Naive B cell (primary cell): Measurements from ENCODE around the gene BMP7. TPM values are rescaled to one million over a fixed set of nuclear protein-coding genes. Genes with fewer than 3 reads are reported as not detected.
"Not testable (repeated sequence)": the region's sequence is repeated elsewhere in the genome, so short reads cannot be mapped to it uniquely, and the experiment has no call there.

ENCODE experiments used
- ATAC-seq, 2 donors: fragments of 150-1000 bp; cut with Tn5 transposase; 2 replicates each; pipeline ENCODE4 v1.10.0; 2021; ENCODE audit warnings: low read depth in 2 of 2, mild to moderate bottlenecking in 2 of 2, moderate library complexity in 2 of 2
- DNase-seq: peaks from one replicate; pipeline ENCODE4 v3.0.0; 2022
- H3K27ac Mint-ChIP-seq, 6 donors: one replicate each; pipeline ENCODE4 v1.8.0; 2020 to 2022; ENCODE audit warnings: mild to moderate bottlenecking in 6 of 6, mixed read lengths in 6 of 6, moderate library complexity in 5 of 6, inconsistent platforms in 2 of 6
- H3K27me3 Mint-ChIP-seq, 3 donors: one replicate each; pipeline ENCODE4 v1.8.0; 2021 to 2022; ENCODE audit warnings: mixed read lengths in 3 of 3, mild to moderate bottlenecking in 1 of 3
- H3K36me3 Mint-ChIP-seq, 2 donors: one replicate each; pipeline ENCODE4 v1.8.0; 2020 to 2022; ENCODE audit warnings: mixed read lengths in 2 of 2, inconsistent platforms in 1 of 2, mild to moderate bottlenecking in 1 of 2
- H3K4me1 Mint-ChIP-seq, 3 donors: one replicate each; pipeline ENCODE4 v1.8.0; 2020 to 2022; ENCODE audit warnings: mixed read lengths in 3 of 3, inconsistent platforms in 1 of 3, mild to moderate bottlenecking in 1 of 3, moderate library complexity in 1 of 3
- H3K4me3 Mint-ChIP-seq, 8 donors: one replicate each; pipeline ENCODE4 v1.8.0; 2020 to 2022; ENCODE audit warnings: mild to moderate bottlenecking in 8 of 8, mixed read lengths in 8 of 8, moderate library complexity in 8 of 8, inconsistent platforms in 2 of 8
- H3K9me3 Mint-ChIP-seq, 7 donors: one replicate each; pipeline ENCODE4 v1.8.0; 2020 to 2022; ENCODE audit warnings: mixed read lengths in 7 of 7, mild to moderate bottlenecking in 5 of 7, inconsistent platforms in 2 of 7, moderate library complexity in 1 of 7
- polyA plus RNA-seq, 6 donors: library from polyadenylated mRNA; unstranded; fragments of 300-500 nt; fragmentation: Illumina TruSeq; gene quantifications; one replicate each; pipeline ENCODE4 v1.2.3, GENCODE V29; 2021; ENCODE audit warnings: low read depth in 6 of 6

Gene BMP7
- polyA plus RNA-seq, 6 donors from 2014 or later, result not detected

- no peaks in the 10 kb centered on the region for H3K36me3 Mint-ChIP-seq
- ATAC-seq (no peak), DNase-seq (no peak)
- no peaks in the 10 kb centered on the region for H3K4me1 Mint-ChIP-seq
- H3K9me3 Mint-ChIP-seq, result peaks cover 0 to 6% (median 0%) of the 10 kb centered on the region in 7 donors
- no peak overlapping the region for H3K27ac Mint-ChIP-seq
- H3K27me3 Mint-ChIP-seq, result peaks cover 0 to 12% (median 10%) of the 10 kb centered on the region in 3 donors
- H3K4me3 Mint-ChIP-seq, result no peak overlapping the region
Observed at GRCh38 chr20:57160985-57161384, 105.5 kb downstream of the BMP7 start.

- H3K27ac Mint-ChIP-seq, result no peak overlapping the region
- H3K27me3 Mint-ChIP-seq, result peaks cover 0 to 13% (median 7%) of the 10 kb centered on the region in 3 donors
- ATAC-seq (no peak), DNase-seq (no peak)
- H3K4me1 Mint-ChIP-seq, result no peaks in the 10 kb centered on the region
- no peaks in the 10 kb centered on the region for H3K36me3 Mint-ChIP-seq
- H3K9me3 Mint-ChIP-seq, result peaks cover 0 to 6% (median 0%) of the 10 kb centered on the region in 7 donors
- H3K4me3 Mint-ChIP-seq, result no peak overlapping the region
Observed at GRCh38 chr20:57159945-57160610, 106.4 kb downstream of the BMP7 start.

GRCh38 chr20:57159193-57159851 lies 107.1 kb downstream of the BMP7 start:
- no peak overlapping the region for H3K27ac Mint-ChIP-seq
- DNase-seq (no peak), ATAC-seq (no peak)
- no peak overlapping the region for H3K4me3 Mint-ChIP-seq
- peaks cover 0 to 9% (median 4%) of the 10 kb centered on the region in 3 donors for H3K27me3 Mint-ChIP-seq
- H3K36me3 Mint-ChIP-seq, result no peaks in the 10 kb centered on the region
- H3K4me1 Mint-ChIP-seq, result no peaks in the 10 kb centered on the region
- peaks cover 0 to 6% (median 0%) of the 10 kb centered on the region in 7 donors for H3K9me3 Mint-ChIP-seq

- Mint-ChIP-seq H3K27me3 (peaks cover 0 to 9% (median 4%) of the 10 kb centered on the region in 3 donors), H3K4me3 (no peak overlapping the region), H3K4me1 (no peaks in the 10 kb centered on the region), H3K36me3 (no peaks in the 10 kb centered on the region), H3K27ac (no peak overlapping the region), H3K9me3 (peaks cover 0 to 5% (median 0%) of the 10 kb centered on the region in 7 donors)
- no peak for DNase-seq
- ATAC-seq, result no peak
Observed at GRCh38 chr20:57158474-57158873, 108.0 kb downstream of the BMP7 start.

- not testable (repeated sequence) for ATAC-seq, H3K27me3 Mint-ChIP-seq, H3K4me3 Mint-ChIP-seq, DNase-seq, H3K9me3 Mint-ChIP-seq, H3K36me3 Mint-ChIP-seq, H3K4me1 Mint-ChIP-seq, H3K27ac Mint-ChIP-seq
Observed at GRCh38 chr20:57157787-57158186, 108.7 kb downstream of the BMP7 start.

GRCh38 chr20:57157106-57157691 lies 109.2 kb downstream of the BMP7 start:
- H3K27ac Mint-ChIP-seq, result no peak overlapping the region
- ATAC-seq (no peak), DNase-seq (no peak)
- H3K4me1 Mint-ChIP-seq, result no peaks in the 10 kb centered on the region
- H3K9me3 Mint-ChIP-seq, result peaks cover 0 to 5% (median 0%) of the 10 kb centered on the region in 7 donors
- peaks cover 0 to 9% (median 0%) of the 10 kb centered on the region in 3 donors for H3K27me3 Mint-ChIP-seq
- no peaks in the 10 kb centered on the region for H3K36me3 Mint-ChIP-seq
- H3K4me3 Mint-ChIP-seq, result no peak overlapping the region

- Mint-ChIP-seq H3K36me3 (peaks cover 0 to 4% of the 10 kb centered on the region in 2 donors), H3K4me3 (no peak overlapping the region), H3K27ac (no peak overlapping the region), H3K4me1 (no peaks in the 10 kb centered on the region), H3K9me3 (peaks cover 0 to 12% (median 4%) of the 10 kb centered on the region in 7 donors), H3K27me3 (peaks cover 0 to 9% (median 0%) of the 10 kb centered on the region in 3 donors)
- no peak for ATAC-seq
- DNase-seq, result no peak
Observed at GRCh38 chr20:57156011-57156729, 110.3 kb downstream of the BMP7 start.

GRCh38 chr20:57155415-57155814 lies 111.0 kb downstream of the BMP7 start:
- ATAC-seq, result no peak
- peaks cover 0 to 9% (median 0%) of the 10 kb centered on the region in 3 donors for H3K27me3 Mint-ChIP-seq
- peaks cover 0 to 15% (median 6%) of the 10 kb centered on the region in 7 donors for H3K9me3 Mint-ChIP-seq
- no peak overlapping the region for H3K27ac Mint-ChIP-seq
- no peaks in the 10 kb centered on the region for H3K4me1 Mint-ChIP-seq
- DNase-seq, result no peak
- H3K36me3 Mint-ChIP-seq, result peaks cover 0 to 7% of the 10 kb centered on the region in 2 donors
- no peak overlapping the region for H3K4me3 Mint-ChIP-seq

GRCh38 chr20:57153238-57153905 lies 113.1 kb downstream of the BMP7 start:
- H3K9me3 Mint-ChIP-seq, result peaks cover 0 to 15% (median 9%) of the 10 kb centered on the region in 7 donors
- ATAC-seq, result no peak

GRCh38 chr20:57152557-57152956 lies 113.9 kb downstream of the BMP7 start:
- DNase-seq (no peak), ATAC-seq (no peak)
- H3K27me3 Mint-ChIP-seq, result peaks cover 4 to 24% (median 16%) of the 10 kb centered on the region in 3 donors
- no peak overlapping the region for H3K27ac Mint-ChIP-seq
- H3K36me3 Mint-ChIP-seq, result peaks cover 0 to 7% of the 10 kb centered on the region in 2 donors
- no peak overlapping the region for H3K4me3 Mint-ChIP-seq
- no peaks in the 10 kb centered on the region for H3K4me1 Mint-ChIP-seq
- H3K9me3 Mint-ChIP-seq, result peaks cover 0 to 15% (median 9%) of the 10 kb centered on the region in 7 donors

More at GRCh38 chr20:57153238-57153905, 113.1 kb downstream of the BMP7 start:
- Mint-ChIP-seq H3K4me3 (no peak overlapping the region), H3K27me3 (peaks cover 4 to 19% (median 11%) of the 10 kb centered on the region in 3 donors), H3K4me1 (no peaks in the 10 kb centered on the region), H3K27ac (no peak overlapping the region), H3K36me3 (peaks cover 0 to 7% of the 10 kb centered on the region in 2 donors)
- DNase-seq, result no peak

- no peak overlapping the region for H3K4me3 Mint-ChIP-seq
- H3K4me1 Mint-ChIP-seq, result no peaks in the 10 kb centered on the region
- ATAC-seq (no peak), DNase-seq (no peak)
- H3K27me3 Mint-ChIP-seq, result peaks cover 9 to 33% (median 22%) of the 10 kb centered on the region in 3 donors
- peaks cover 7 to 21% (median 10%) of the 10 kb centered on the region in 7 donors for H3K9me3 Mint-ChIP-seq
- no peak overlapping the region for H3K27ac Mint-ChIP-seq
- peaks cover 0 to 7% of the 10 kb centered on the region in 2 donors for H3K36me3 Mint-ChIP-seq
Observed at GRCh38 chr20:57150559-57150958, 115.9 kb downstream of the BMP7 start.

- peaks cover 0 to 7% of the 10 kb centered on the region in 2 donors for H3K36me3 Mint-ChIP-seq
- H3K27me3 Mint-ChIP-seq, result peaks cover 14 to 37% (median 26%) of the 10 kb centered on the region in 3 donors
- no peaks in the 10 kb centered on the region for H3K4me1 Mint-ChIP-seq
- H3K9me3 Mint-ChIP-seq, result peaks cover 7 to 18% (median 12%) of the 10 kb centered on the region in 7 donors
- no peak overlapping the region for H3K27ac Mint-ChIP-seq
- DNase-seq, result no peak
- ATAC-seq, result no peak
- no peak overlapping the region for H3K4me3 Mint-ChIP-seq
Observed at GRCh38 chr20:57148263-57148662, 118.2 kb downstream of the BMP7 start.

GRCh38 chr20:57147185-57147584 lies 119.3 kb downstream of the BMP7 start:
- H3K9me3 Mint-ChIP-seq, result peaks cover 7 to 18% (median 12%) of the 10 kb centered on the region in 7 donors
- peaks cover 0 to 7% of the 10 kb centered on the region in 2 donors for H3K36me3 Mint-ChIP-seq
- ATAC-seq, result no peak
- H3K4me1 Mint-ChIP-seq, result no peaks in the 10 kb centered on the region
- no peak overlapping the region for H3K27ac Mint-ChIP-seq
- no peak for DNase-seq
- no peak overlapping the region for H3K4me3 Mint-ChIP-seq
- peaks cover 14 to 39% (median 29%) of the 10 kb centered on the region in 3 donors for H3K27me3 Mint-ChIP-seq
